ENCODE measurements around the gene CDO1. TPM values are rescaled to one million over a fixed set of nuclear protein-coding genes. Genes with fewer than 3 reads are reported as not detected.

CDO1 gene
- total and polyA plus RNA-seq, 9 of the 15 experiments (the other 6 are each of a cell fraction or from before 2014, with no cell fraction given) = 0.16 to 0.22 TPM; not detected in 7

DNA sequence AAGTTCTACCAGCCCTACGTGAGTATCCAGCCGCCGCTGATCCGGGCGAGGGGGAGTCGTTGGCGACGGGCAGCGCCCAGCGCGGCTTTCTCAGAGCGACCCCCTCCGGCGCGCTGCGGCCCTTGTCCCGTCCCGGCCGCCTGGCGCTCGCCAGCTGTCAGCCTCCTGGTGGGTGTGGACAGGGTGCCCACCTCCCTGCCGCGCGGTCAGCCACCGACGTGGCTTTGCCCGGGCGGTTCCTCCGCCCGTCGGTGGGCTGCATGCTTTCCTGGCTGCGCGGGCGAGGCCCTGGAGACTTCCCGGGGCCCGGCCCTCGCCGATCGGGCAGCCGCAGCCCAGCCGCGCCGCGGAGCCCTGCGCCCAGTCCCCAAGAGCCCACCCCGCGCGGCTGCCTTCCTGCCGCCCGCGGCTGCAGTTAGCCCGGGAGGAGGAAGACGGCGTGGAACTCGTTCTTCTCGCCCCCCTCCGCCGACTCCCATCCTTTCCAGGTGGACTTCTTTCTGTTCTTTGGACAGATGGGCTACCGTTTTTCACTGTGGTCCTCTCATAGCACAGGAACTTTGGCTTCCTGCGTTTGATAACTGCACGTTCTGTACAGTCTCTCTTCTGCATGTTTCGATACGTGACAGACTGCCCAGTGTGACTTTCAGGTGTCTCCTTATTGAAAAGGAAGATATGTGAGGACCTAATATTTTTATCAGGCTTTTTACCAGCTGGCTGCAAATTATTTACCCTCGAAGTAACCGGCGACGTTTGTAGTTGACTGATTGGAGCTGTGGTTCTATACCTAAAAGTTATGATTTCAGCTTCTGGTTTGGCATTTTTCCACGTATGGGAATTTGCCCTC, 25.9 kb upstream of the CDO1 start (continued):
- no peak for TF ChIP-seq USF2 (CRISPR knock-in tag; IDR thresholded peaks at IDR 0.05)
- TF ChIP-seq RBM34 (IDR thresholded peaks at IDR 0.05; ENCODE audit: borderline replicate concordance, insufficient read depth, low read length) = no peak
- TF ChIP-seq, protein P1, sequence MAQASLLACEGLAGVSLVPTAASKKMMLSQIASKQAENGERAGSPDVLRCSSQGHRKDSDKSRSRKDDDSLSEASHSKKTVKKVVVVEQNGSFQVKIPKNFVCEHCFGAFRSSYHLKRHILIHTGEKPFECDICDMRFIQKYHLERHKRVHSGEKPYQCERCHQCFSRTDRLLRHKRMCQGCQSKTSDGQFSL (CRISPR knock-in tag; IDR thresholded peaks at IDR 0.05) = peak; percentile 46; the same call in 1 of the 2 replicates
- TF ChIP-seq, protein P1 (tag; IDR thresholded peaks at IDR 0.05) = no peak
- TF ChIP-seq, protein P2, sequence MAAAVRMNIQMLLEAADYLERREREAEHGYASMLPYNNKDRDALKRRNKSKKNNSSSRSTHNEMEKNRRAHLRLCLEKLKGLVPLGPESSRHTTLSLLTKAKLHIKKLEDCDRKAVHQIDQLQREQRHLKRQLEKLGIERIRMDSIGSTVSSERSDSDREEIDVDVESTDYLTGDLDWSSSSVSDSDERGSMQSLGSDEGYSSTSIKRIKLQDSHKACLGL (CRISPR knock-in tag; IDR thresholded peaks at IDR 0.05; ENCODE audit: borderline replicate concordance, poor library complexity, severe bottlenecking) = no peak
- no peak for TF ChIP-seq MEIS2 (IDR thresholded peaks at IDR 0.05; ENCODE audit: partially characterized antibody)
- TF ChIP-seq ZFX (CRISPR knock-in tag; IDR thresholded peaks at IDR 0.05) = 0 out of 2 replicates have a peak, but pooled peaks have one; percentile 42
- no peak for TF ChIP-seq STAT5A (IDR thresholded peaks at IDR 0.05; ENCODE audit: borderline replicate concordance, low read length)
- no peak for TF ChIP-seq ZNF3 (CRISPR knock-in tag; IDR thresholded peaks at IDR 0.05)
- no peak for TF ChIP-seq HEY1 (CRISPR knock-in tag; IDR thresholded peaks at IDR 0.05; ENCODE audit: borderline replicate concordance)
- TF ChIP-seq, protein P3, sequence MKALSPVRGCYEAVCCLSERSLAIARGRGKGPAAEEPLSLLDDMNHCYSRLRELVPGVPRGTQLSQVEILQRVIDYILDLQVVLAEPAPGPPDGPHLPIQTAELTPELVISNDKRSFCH (CRISPR knock-in tag; IDR thresholded peaks at IDR 0.05) = no peak
- TF ChIP-seq, protein P3 (tag; IDR thresholded peaks at IDR 0.05) = no peak
- TF ChIP-seq CBFB (CRISPR knock-in tag; IDR thresholded peaks at IDR 0.05) = no peak
- no peak for TF ChIP-seq RFX1 (IDR thresholded peaks at IDR 0.05)
- no peak for TF ChIP-seq TCF7L2 (IDR thresholded peaks at IDR 0.05; ENCODE audit: low read depth, low read length)
- TF ChIP-seq ZNF217 (CRISPR knock-in tag; IDR thresholded peaks at IDR 0.05) = no peak
- no peak; the same call in 1 of the 2 replicates for TF ChIP-seq L3MBTL2 (IDR thresholded peaks at IDR 0.05)
- TF ChIP-seq ZNF766 (CRISPR knock-in tag; conservative IDR thresholded peaks at IDR 0.05) = no peak
- TF ChIP-seq CEBPB (tag; IDR thresholded peaks at IDR 0.05) = no peak
- no peak for TF ChIP-seq ZNF134 (CRISPR knock-in tag; conservative IDR thresholded peaks at IDR 0.05)
